GM12891 (cell line): ENCODE data around the gene LIPC.
"Not testable (repeated sequence)": the region's sequence is repeated elsewhere in the genome, so short reads cannot be mapped to it uniquely, and the experiment has no call there.

Experiments used
- DNase-seq: peaks from one replicate; pipeline ENCODE4 v3.0.0; 2011; ENCODE audit warnings: low spot score; ENCODE audit not compliant: insufficient read length
- FAIRE-seq: peaks from 2 replicates; lab custom pipeline; 2011; peaks lifted over from hg19 to GRCh38; lab: Jason Lieb, UNC
- PAX5 ChIP-seq: IDR thresholded peaks from 2 replicates; pipeline ENCODE4 v1.6.1; 2011; ENCODE audit warnings: low read length, moderate library complexity, mild to moderate bottlenecking; ENCODE audit not compliant: insufficient read depth, severe bottlenecking
- POLR2A ChIP-seq: IDR thresholded peaks from 2 replicates; pipeline ENCODE4 v1.6.1; 2011; ENCODE audit warnings: low read depth, low read length, control low read depth
- POLR2AphosphoS5 ChIP-seq: IDR thresholded peaks from 2 replicates; pipeline ENCODE4 v1.6.1; 2011; ENCODE audit warnings: low read depth, low read length, control low read depth
- POU2F2 ChIP-seq: IDR thresholded peaks from 2 replicates; pipeline ENCODE4 v1.6.1; 2011; ENCODE audit warnings: low read depth, mild to moderate bottlenecking, control low read depth, low read length, moderate library complexity
- SPI1 ChIP-seq: IDR thresholded peaks from 2 replicates; pipeline ENCODE4 v1.6.1; 2011; ENCODE audit warnings: low read depth, low read length, control low read depth
- TAF1 ChIP-seq: IDR thresholded peaks from 2 replicates; pipeline ENCODE4 v1.6.1; 2011; ENCODE audit warnings: low read depth, low read length, control low read depth

Gene LIPC

GRCh38 chr15:58594898-58595297 lies 163.1 kb downstream of the LIPC start:
- FAIRE-seq: peak; percentile 47
- TF ChIP-seq TAF1: no peak
- TF ChIP-seq POU2F2: no peak
- TF ChIP-seq SPI1: no peak
- no peak for DNase-seq

GRCh38 chr15:58595516-58596263 lies 163.9 kb downstream of the LIPC start:
- FAIRE-seq (no peak), DNase-seq (no peak)

GRCh38 chr15:58597943-58598828 lies 166.4 kb downstream of the LIPC start:
- DNase-seq (no peak), FAIRE-seq (peak; percentile 54)
- TF ChIP-seq SPI1 (no peak), POLR2A (no peak), TAF1 (no peak), PAX5 (no peak), POU2F2 (no peak), POLR2AphosphoS5 (no peak)

More at GRCh38 chr15:58595516-58596263, 163.9 kb downstream of the LIPC start:
- TF ChIP-seq POLR2AphosphoS5 (no peak), POU2F2 (no peak), TAF1 (no peak), POLR2A (no peak), PAX5 (no peak), SPI1 (no peak)

DNA sequence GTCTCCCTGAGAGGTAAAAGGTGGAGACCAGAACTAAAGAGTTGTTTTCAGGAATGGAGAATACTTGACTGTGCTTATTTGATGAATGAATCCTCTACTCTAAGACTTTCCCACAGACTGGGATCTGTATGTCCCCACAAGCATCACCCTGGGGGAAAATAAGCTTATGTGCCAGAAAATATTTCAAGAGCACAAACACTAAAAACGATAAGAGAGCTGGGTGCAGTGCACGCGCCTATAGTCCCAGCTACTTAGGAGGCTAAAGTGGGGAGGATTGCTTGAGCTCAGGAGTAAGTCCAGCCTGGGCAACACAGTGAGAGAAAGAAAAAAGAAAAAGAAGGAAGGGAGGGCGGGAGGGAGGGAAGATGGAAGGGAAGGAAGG lies 167.0 kb downstream of the LIPC start:
- DNase-seq (no peak), FAIRE-seq (no peak)
- TF ChIP-seq POLR2A: no peak
- no peak for TF ChIP-seq SPI1
- TF ChIP-seq POU2F2: no peak
- no peak for TF ChIP-seq PAX5
- TF ChIP-seq POLR2AphosphoS5: no peak

GRCh38 chr15:58602823-58603222 lies 171.0 kb downstream of the LIPC start:
- DNase-seq (no peak), FAIRE-seq (no peak)
- TF ChIP-seq SPI1 (no peak), PAX5 (no peak)

DNA sequence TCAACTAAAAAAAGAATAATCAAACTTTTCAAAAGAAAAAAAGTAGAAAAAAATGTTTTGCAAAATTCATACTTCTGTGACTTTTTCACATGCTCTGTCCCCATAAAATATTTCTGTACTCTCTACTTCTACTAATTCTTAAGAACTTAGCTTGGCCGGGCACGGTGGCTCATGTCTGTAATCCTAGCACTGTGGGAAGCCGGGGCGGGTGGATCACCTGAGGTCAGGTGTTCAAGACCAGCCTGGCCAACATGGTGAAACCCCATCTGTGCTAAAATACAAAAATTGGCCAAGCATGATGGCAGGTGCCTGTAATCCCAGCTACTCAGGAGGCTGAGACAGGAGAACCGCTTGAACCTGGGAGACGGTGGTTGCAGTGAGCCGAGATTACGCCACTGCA lies 172.1 kb downstream of the LIPC start:
- DNase-seq, FAIRE-seq: not testable (repeated sequence)

DNA sequence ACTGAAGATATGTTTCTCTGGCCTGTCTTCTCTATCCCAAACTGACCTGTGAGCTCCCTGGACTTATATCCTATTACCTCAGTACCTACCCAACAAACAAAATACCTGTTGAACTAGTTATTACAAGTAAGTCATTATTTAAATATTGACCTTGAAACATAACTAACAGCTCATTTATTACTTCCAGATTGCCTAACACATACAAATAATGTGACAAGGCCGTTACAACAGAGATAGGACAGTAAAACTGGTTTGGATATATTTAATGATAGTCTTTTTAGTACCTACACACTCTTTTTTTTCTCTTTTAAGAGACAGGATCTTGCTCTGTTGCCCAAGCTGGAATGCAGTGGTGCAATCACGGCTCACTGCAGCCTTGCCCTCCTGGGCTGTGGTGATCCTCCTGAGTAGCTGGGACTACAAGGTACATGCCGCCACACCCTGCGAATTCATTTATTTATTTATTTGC lies 172.7 kb downstream of the LIPC start:
- no peak for TF ChIP-seq TAF1
- TF ChIP-seq POU2F2: no peak
- no peak for TF ChIP-seq SPI1
- no peak for TF ChIP-seq POLR2A
- TF ChIP-seq POLR2AphosphoS5: no peak
- TF ChIP-seq PAX5: no peak
- DNase-seq (no peak), FAIRE-seq (no peak)

DNA sequence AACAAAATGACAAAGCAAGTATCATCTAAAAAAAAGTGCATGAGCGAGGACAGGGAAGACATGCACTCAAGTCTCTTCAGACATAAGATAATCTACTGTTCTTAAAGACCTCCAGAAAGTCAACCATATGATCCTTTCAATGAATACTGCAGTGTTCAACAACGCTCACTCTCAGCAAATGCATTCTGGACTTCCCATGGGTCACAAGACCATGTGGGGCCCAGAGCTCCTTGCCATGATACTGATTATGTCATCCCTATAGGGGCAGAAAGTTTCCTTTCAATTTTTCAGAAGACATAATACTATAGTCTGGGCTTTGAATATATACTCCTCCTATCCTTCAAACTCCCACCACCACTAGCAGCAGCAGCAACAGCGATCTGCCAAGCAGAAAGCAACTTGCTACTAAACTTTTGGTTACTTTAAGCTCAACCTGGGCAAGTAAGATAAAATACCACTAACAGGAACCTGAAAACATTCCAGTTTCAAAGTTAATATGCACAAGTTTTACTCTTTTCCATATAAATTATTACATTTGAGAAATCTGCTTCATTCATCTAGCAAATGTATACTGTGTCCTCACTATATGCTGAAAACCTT lies 174.2 kb downstream of the LIPC start:
- TF ChIP-seq PAX5: no peak
- no peak for TF ChIP-seq POLR2AphosphoS5
- TF ChIP-seq SPI1: no peak
- TF ChIP-seq POU2F2: no peak
- no peak for TF ChIP-seq POLR2A
- no peak for FAIRE-seq
- no peak for DNase-seq

DNA sequence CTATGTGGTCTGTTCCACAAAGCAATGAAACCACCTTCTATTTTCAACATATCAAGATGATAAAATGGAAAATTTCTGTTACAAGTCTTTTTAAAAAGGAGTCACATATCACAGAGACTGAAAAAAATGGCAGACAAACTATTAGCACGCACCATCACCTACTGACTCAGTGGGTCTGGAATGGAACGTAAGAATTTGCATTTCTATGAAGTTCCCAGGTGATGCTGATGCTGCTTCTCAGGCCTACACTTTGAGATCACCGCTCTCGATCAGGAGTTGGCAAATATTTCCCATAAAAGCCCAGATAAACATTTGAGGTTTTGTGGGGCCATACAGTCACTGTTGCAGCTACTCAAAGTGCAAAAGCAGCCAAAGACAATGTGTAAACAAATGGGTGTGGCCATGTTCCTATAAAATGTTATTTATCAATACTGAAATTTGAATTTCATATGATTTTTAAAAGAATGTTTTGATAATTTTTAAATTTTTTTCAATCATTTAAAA lies 174.8 kb downstream of the LIPC start:
- FAIRE-seq: no peak
- no peak for DNase-seq
- TF ChIP-seq SPI1: no peak
- TF ChIP-seq POLR2A: no peak
- no peak for TF ChIP-seq TAF1
- no peak for TF ChIP-seq POLR2AphosphoS5
- no peak for TF ChIP-seq PAX5
- TF ChIP-seq POU2F2: no peak
